GM12872 (cell line): ENCODE measurements around the gene CCND1.

Source experiments
- CTCF ChIP-seq: IDR thresholded peaks from 3 replicates; pipeline ENCODE4 v1.5.1; 2011; ENCODE audit warnings: low read depth, mild to moderate bottlenecking, low read length, moderate library complexity; ENCODE audit not compliant: insufficient read depth

Gene CCND1

GRCh38 chr11:69644071-69644961 is 3.4 kb downstream of the CCND1 start:
- TF ChIP-seq CTCF, result no peak

GRCh38 chr11:69644962-69645675 is 4.2 kb downstream of the CCND1 start:
- TF ChIP-seq CTCF, result no peak

GRCh38 chr11:69645801-69646492 is 5.0 kb downstream of the CCND1 start:
- no peak for TF ChIP-seq CTCF

GRCh38 chr11:69646493-69647389 is 5.8 kb downstream of the CCND1 start:
- no peak for TF ChIP-seq CTCF

GRCh38 chr11:69647390-69647748 is 6.4 kb downstream of the CCND1 start:
- no peak for TF ChIP-seq CTCF

- no peak for TF ChIP-seq CTCF
Measured at GRCh38 chr11:69647761-69648497, 7.0 kb downstream of the CCND1 start.
